Measurements from ENCODE around the gene DNM2.
A peak's percentile ranks its signal among the peaks of the same experiment; 100 is the strongest.
"Not testable (repeated sequence)": the region's sequence is repeated elsewhere in the genome, so short reads cannot be mapped to it uniquely, and the experiment has no call there.

The DNM2 gene

GRCh38 chr19:10727685-10728201 is 9.9 kb downstream of the DNM2 start:
- no peak for DNase-seq

- DNase-seq = peak; percentile 42
Observed at GRCh38 chr19:10729411-10729810, 11.5 kb downstream of the DNM2 start.

GRCh38 chr19:10730932-10731331 is 13.1 kb downstream of the DNM2 start:
- no peak for DNase-seq

- no peak for DNase-seq
Observed at GRCh38 chr19:10735741-10736140, 17.9 kb downstream of the DNM2 start.

GRCh38 chr19:10736189-10736588 is 18.3 kb downstream of the DNM2 start:
- DNase-seq = no peak

- no peak for DNase-seq
Observed at GRCh38 chr19:10736916-10737551, 19.2 kb downstream of the DNM2 start.

- DNase-seq = no peak
Observed at GRCh38 chr19:10737722-10738121, 19.8 kb downstream of the DNM2 start.

- DNase-seq = no peak
Observed at GRCh38 chr19:10740798-10741197, 22.9 kb downstream of the DNM2 start.

- DNase-seq = no peak
Observed at GRCh38 chr19:10742476-10742875, 24.6 kb downstream of the DNM2 start.

- DNase-seq = no peak
Observed at GRCh38 chr19:10744253-10744798, 26.4 kb downstream of the DNM2 start.

GRCh38 chr19:10744801-10745293 is 27.0 kb downstream of the DNM2 start:
- no peak for DNase-seq

GRCh38 chr19:10746437-10746836 is 28.6 kb downstream of the DNM2 start:
- not testable (repeated sequence) for DNase-seq

GRCh38 chr19:10747271-10747670 is 29.4 kb downstream of the DNM2 start:
- DNase-seq = no peak

- DNase-seq = no peak
Observed at GRCh38 chr19:10747674-10748073, 29.8 kb downstream of the DNM2 start.

- DNase-seq = no peak
Observed at GRCh38 chr19:10748195-10748926, 30.5 kb downstream of the DNM2 start.

- no peak for DNase-seq
Observed at GRCh38 chr19:10748927-10749434, 31.1 kb downstream of the DNM2 start.

GRCh38 chr19:10749435-10750384 is 31.8 kb downstream of the DNM2 start:
- no peak for DNase-seq

- peak; percentile 22 for DNase-seq
Observed at GRCh38 chr19:10751109-10751953, 33.5 kb downstream of the DNM2 start.

- DNase-seq = no peak
Observed at GRCh38 chr19:10752237-10752912, 34.5 kb downstream of the DNM2 start.

- no peak for DNase-seq
Observed at GRCh38 chr19:10752913-10753704, 35.2 kb downstream of the DNM2 start.
